ENCODE results near the gene HMX1. TPM values are rescaled to one million over a fixed set of nuclear protein-coding genes. Genes with fewer than 3 reads are reported as not detected.

The HMX1 gene
- total and polyA plus RNA-seq, 5 donors = not detected

DNA sequence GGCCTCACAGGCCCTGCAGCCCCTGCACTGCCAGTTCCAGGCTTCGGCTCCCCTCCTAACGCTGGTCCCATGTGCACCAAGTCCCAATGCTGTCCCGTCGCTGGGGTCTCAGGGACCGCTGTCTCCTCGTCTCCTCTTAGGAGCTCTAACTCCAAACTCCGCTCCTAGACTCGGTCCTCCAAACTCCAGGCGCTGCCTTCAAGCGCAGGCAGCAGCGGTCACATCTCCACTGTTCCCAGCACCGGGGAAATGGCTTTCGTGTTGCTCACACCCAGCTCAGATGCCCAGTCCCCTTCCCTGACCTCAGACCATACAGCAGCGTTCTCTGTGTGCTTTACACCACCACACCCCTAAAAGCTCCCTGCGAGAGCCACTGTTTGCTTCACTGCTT lies 19.6 kb upstream of the HMX1 start:
- WGBS = 19% methylated on average over 15 of the region's 15 CpGs
- no peak for DNase-seq
- Histone ChIP-seq H3K27ac (ENCODE audit: low read length) (no peak overlapping the region), H3K9me3 (ENCODE audit: control insufficient read depth, low read length) (no peaks in the 10 kb centered on the region), H3K27me3 (ENCODE audit: control insufficient read depth, insufficient read depth) (no peaks in the 10 kb centered on the region), H3K4me1 (ENCODE audit: control insufficient read depth, insufficient read depth, low read length) (no peaks in the 10 kb centered on the region), H3K4me3 (ENCODE audit: low read length) (no peak overlapping the region)
- intact Hi-C loops (cut with DNase I) = no loop called here
- no peak for ATAC-seq

GRCh38 chr4:8888856-8889255 lies 17.2 kb upstream of the HMX1 start:
- Histone ChIP-seq H3K27me3 (ENCODE audit: control insufficient read depth, insufficient read depth) (no peaks in the 10 kb centered on the region), H3K27ac (ENCODE audit: low read length) (no peak overlapping the region), H3K9me3 (ENCODE audit: control insufficient read depth, low read length) (no peaks in the 10 kb centered on the region), H3K4me3 (ENCODE audit: low read length) (no peak overlapping the region), H3K4me1 (ENCODE audit: control insufficient read depth, insufficient read depth, low read length) (no peaks in the 10 kb centered on the region)
- intact Hi-C loops (cut with DNase I) = no loop called here
- 5% methylated on average over 13 of the region's 13 CpGs for WGBS
- DNase-seq = no peak
- no peak for ATAC-seq

DNA sequence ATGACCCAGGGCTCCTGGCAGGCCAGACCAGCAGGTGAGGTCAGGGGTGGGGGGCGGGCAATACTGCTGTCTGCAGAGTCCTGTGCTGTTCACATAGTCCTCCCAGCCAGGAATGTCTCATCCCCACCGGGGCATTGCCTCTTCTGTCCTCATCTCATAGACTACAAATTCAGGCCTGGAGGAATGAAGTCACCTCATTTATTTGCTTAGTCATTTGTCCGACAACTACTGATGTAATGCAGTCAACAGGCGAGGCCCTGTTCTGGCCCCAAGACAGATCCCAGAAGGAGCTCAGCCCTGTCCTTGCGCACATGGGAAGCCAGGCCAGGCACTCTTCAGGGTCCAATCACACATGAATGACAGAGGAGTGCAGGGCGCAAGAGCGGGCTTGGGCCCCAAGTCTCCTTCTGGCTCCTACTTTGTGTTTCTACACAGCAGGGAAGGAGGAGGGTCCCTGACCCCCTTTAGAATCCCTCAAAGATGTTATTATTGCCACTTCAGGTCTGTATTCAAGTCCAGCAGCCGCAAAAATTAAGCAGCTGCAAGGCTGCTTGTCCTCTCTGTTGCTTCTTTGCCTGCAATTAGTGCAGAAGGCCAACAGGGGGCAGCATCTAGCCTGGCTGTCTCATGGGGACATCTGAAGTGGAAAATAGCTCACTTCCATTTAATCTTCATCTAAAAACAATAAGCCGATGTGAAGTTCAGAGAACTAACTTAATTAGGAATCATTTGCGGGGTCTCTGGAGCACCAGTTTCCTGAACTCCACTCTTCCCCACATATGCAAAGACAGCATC lies 15.2 kb upstream of the HMX1 start:
- Histone ChIP-seq H3K27me3 (ENCODE audit: control insufficient read depth, insufficient read depth) (no peaks in the 10 kb centered on the region), H3K9me3 (ENCODE audit: control insufficient read depth, low read length) (no peaks in the 10 kb centered on the region), H3K4me3 (ENCODE audit: low read length) (no peak overlapping the region), H3K4me1 (ENCODE audit: control insufficient read depth, insufficient read depth, low read length) (no peaks in the 10 kb centered on the region), H3K27ac (ENCODE audit: low read length) (no peak overlapping the region)
- intact Hi-C loops (cut with DNase I) = no loop called here
- WGBS = 81% methylated on average over 10 of the region's 10 CpGs
- ATAC-seq = no peak
- peak in 1 of 3 donors; percentile 9 for DNase-seq

- intact Hi-C loops (cut with DNase I) = no loop called here
- DNase-seq = peak in 1 of 3 donors; percentile 34
- WGBS = 20% methylated on average over 14 of the region's 14 CpGs
- Histone ChIP-seq H3K27me3 (ENCODE audit: control insufficient read depth, insufficient read depth) (no peaks in the 10 kb centered on the region), H3K9me3 (ENCODE audit: control insufficient read depth, low read length) (no peaks in the 10 kb centered on the region), H3K27ac (ENCODE audit: low read length) (no peak overlapping the region), H3K4me1 (ENCODE audit: control insufficient read depth, insufficient read depth, low read length) (no peaks in the 10 kb centered on the region), H3K4me3 (ENCODE audit: low read length) (no peak overlapping the region)
- no peak for ATAC-seq
Measured at GRCh38 chr4:8882239-8882638, 10.6 kb upstream of the HMX1 start.

- Histone ChIP-seq H3K27me3 (ENCODE audit: control insufficient read depth, insufficient read depth) (no peaks in the 10 kb centered on the region), H3K4me3 (ENCODE audit: low read length) (no peak overlapping the region), H3K4me1 (ENCODE audit: control insufficient read depth, insufficient read depth, low read length) (no peaks in the 10 kb centered on the region), H3K27ac (ENCODE audit: low read length) (no peak overlapping the region), H3K9me3 (ENCODE audit: control insufficient read depth, low read length) (no peaks in the 10 kb centered on the region)
- WGBS = 81% methylated on average over 9 of the region's 9 CpGs
- no peak for ATAC-seq
- DNase-seq = peak in 1 of 3 donors; percentile 8
- intact Hi-C loops (cut with DNase I) = no loop called here
Measured at GRCh38 chr4:8880851-8881250, 9.2 kb upstream of the HMX1 start.

GRCh38 chr4:8879574-8879973 lies 7.9 kb upstream of the HMX1 start:
- no peak for DNase-seq
- no peaks in the 10 kb centered on the region for H3K4me1 ChIP-seq (ENCODE audit: control insufficient read depth, insufficient read depth, low read length)
- no peak for ATAC-seq
- no peaks in the 10 kb centered on the region for H3K27me3 ChIP-seq (ENCODE audit: control insufficient read depth, insufficient read depth)
- H3K27ac ChIP-seq (ENCODE audit: low read length) = no peak overlapping the region
- H3K4me3 ChIP-seq (ENCODE audit: low read length) = no peak overlapping the region
- intact Hi-C loops (cut with DNase I) = no loop called here
- 64% methylated on average over 8 of the region's 8 CpGs for WGBS
- H3K9me3 ChIP-seq (ENCODE audit: control insufficient read depth, low read length) = no peaks in the 10 kb centered on the region

DNA sequence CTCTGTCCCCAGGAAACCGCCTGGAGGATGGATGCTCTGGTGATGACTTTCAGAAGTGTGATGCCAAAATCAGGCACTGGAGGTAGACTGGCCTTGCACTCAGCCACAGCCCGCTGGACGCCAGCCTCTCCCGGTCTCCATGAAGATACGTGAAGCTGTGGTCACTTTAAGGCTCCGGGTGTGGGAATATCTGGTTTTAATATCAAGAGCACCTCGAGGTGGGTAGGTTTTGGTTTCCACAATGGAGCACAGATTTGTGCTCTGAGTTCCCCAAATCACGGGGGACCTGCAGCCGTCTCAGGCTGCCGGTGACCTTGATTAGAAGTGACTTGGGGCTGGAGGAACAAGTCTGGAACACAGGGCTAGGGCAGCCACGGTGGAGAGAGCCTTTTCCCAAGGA lies 6.8 kb upstream of the HMX1 start:
- Histone ChIP-seq H3K4me3 (ENCODE audit: low read length) (no peak overlapping the region), H3K27ac (ENCODE audit: low read length) (no peak overlapping the region), H3K4me1 (ENCODE audit: control insufficient read depth, insufficient read depth, low read length) (no peaks in the 10 kb centered on the region), H3K9me3 (ENCODE audit: control insufficient read depth, low read length) (no peaks in the 10 kb centered on the region), H3K27me3 (ENCODE audit: control insufficient read depth, insufficient read depth) (no peaks in the 10 kb centered on the region)
- peak in 1 of 3 donors; percentile 10 for DNase-seq
- intact Hi-C loops (cut with DNase I) = no loop called here
- no peak for ATAC-seq
- WGBS = 20% methylated on average over 11 of the region's 11 CpGs

- intact Hi-C loops (cut with DNase I) = no loop called here
- 2% methylated on average over 12 of the region's 12 CpGs for WGBS
- Histone ChIP-seq H3K4me3 (ENCODE audit: low read length) (no peak overlapping the region), H3K27me3 (ENCODE audit: control insufficient read depth, insufficient read depth) (no peaks in the 10 kb centered on the region), H3K27ac (ENCODE audit: low read length) (no peak overlapping the region), H3K9me3 (ENCODE audit: control insufficient read depth, low read length) (no peaks in the 10 kb centered on the region), H3K4me1 (ENCODE audit: control insufficient read depth, insufficient read depth, low read length) (no peaks in the 10 kb centered on the region)
- DNase-seq (peak in 1 of 3 donors; percentile 28), ATAC-seq (no peak)
Measured at GRCh38 chr4:8877780-8878040, 6.1 kb upstream of the HMX1 start.

- no peak for ATAC-seq
- Histone ChIP-seq H3K9me3 (ENCODE audit: control insufficient read depth, low read length) (no peaks in the 10 kb centered on the region), H3K27me3 (ENCODE audit: control insufficient read depth, insufficient read depth) (no peaks in the 10 kb centered on the region), H3K27ac (ENCODE audit: low read length) (no peak overlapping the region), H3K4me3 (ENCODE audit: low read length) (no peak overlapping the region), H3K4me1 (ENCODE audit: control insufficient read depth, insufficient read depth, low read length) (no peaks in the 10 kb centered on the region)
- intact Hi-C loops (cut with DNase I) = no loop called here
- no peak for DNase-seq
- WGBS = 4% methylated on average over 11 of the region's 11 CpGs
Measured at GRCh38 chr4:8876982-8877779, 5.5 kb upstream of the HMX1 start.

DNA sequence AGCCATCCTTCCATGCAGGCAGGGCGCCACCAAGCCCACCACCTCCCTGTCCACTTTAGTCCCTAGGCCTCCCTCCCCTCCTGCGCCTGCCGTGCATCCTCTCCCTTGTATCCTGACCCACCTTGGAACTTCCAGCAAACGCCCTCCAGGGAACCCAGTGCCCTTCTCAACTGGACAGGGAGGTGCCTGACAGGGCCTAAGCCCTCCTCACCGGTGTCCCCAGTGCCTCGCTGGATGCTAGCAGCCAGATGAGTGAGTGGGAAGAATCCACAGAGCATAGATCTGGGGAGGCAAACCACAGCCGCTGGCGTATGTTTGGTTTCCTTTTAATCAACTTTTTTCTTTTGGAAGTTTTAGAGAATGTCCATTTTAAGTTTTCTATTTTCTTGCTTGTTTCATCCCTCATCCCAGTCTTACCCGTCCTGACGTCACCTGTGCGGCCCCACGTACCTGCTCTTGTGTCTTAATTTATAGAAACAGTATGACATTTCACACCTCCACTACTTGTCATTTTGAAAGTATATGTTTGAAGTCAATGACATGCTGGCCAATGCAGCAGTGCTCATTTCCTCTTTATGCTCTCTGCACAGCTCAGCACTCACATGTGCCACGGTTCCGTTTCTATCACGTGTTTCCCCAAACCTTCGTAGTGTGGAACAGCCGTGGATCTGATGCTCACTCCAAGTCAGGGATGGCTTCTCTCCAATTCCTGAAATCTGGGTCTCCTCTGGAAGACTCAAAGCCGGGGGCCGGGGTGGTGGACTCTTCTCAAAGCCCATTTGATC lies 3.4 kb upstream of the HMX1 start:
- Histone ChIP-seq H3K4me3 (ENCODE audit: low read length) (no peak overlapping the region), H3K4me1 (ENCODE audit: control insufficient read depth, insufficient read depth, low read length) (no peaks in the 10 kb centered on the region), H3K27me3 (ENCODE audit: control insufficient read depth, insufficient read depth) (no peaks in the 10 kb centered on the region), H3K9me3 (ENCODE audit: control insufficient read depth, low read length) (no peaks in the 10 kb centered on the region), H3K27ac (ENCODE audit: low read length) (no peak overlapping the region)
- ATAC-seq = no peak
- no peak for DNase-seq
- 13% methylated on average over 19 of the region's 19 CpGs for WGBS
- intact Hi-C loops (cut with DNase I) = no loop called here

All from right cardiac atrium (tissue), 5 donors.